Skeletal muscle satellite cell (primary cell): Measurements from ENCODE around the gene STRADB. TPM values are rescaled to one million over a fixed set of nuclear protein-coding genes. Genes with fewer than 3 reads are reported as not detected.

Experiments
- H3K27me3 ChIP-seq: 2 replicates; pipeline ENCODE4 v1.7.0; 2013; ENCODE audit warnings: low read length; ENCODE audit not compliant: control insufficient read depth, insufficient read depth
- H3K36me3 ChIP-seq: 2 replicates; pipeline ENCODE4 v1.7.0; 2013; ENCODE audit warnings: mild to moderate bottlenecking, control low read depth, low read length; ENCODE audit not compliant: insufficient read depth
- H3K4me1 ChIP-seq: 2 replicates; pipeline ENCODE4 v1.7.0; 2013; ENCODE audit warnings: low read length; ENCODE audit not compliant: control insufficient read depth, insufficient read depth
- H3K4me2 ChIP-seq: 2 replicates; pipeline ENCODE4 v1.7.0; 2013; ENCODE audit warnings: mild to moderate bottlenecking, low read length
- H3K4me3 ChIP-seq: 2 replicates; pipeline ENCODE4 v1.7.0; 2013; ENCODE audit warnings: low read length
- H3K9ac ChIP-seq: 2 replicates; pipeline ENCODE4 v1.7.0; 2013; ENCODE audit warnings: mild to moderate bottlenecking, low read depth, low read length, moderate library complexity
- H3K9me3 ChIP-seq: replicated peaks from 2 replicates; pipeline ENCODE4 v1.7.0; 2013; ENCODE audit warnings: mild to moderate bottlenecking, control low read depth, low read length
- total RNA-seq: library from RNA; depleted of rRNA; stranded (reverse); fragments of >200 nt; gene quantifications from 2 replicates; pipeline ENCODE4 v1.2.3, GENCODE V29; 2012; rRNA removed

STRADB gene
- 33.9 and 38.5 TPM in 2 replicates for total RNA-seq

GRCh38 chr2:201451292-201452057 lies at the start of gene STRADB, which contains the start of gene TRAK2:
TSS of gene STRADB (plus strand) at chr2:201451740. CDS start at chr2:201454841, 3,101 bp downstream.
TSS of gene TRAK2 (minus strand) at chr2:201451458. CDS start at chr2:201420507, 30,951 bp downstream.
- Histone ChIP-seq H3K4me2 (peak within 1 kb of the TSS; percentile 78), H3K4me1 (peaks cover 12% of the 10 kb centered on the region)

GRCh38 chr2:201401815-201402214 lies 49.7 kb upstream of the STRADB start:
- no peak overlapping the region for H3K4me2 ChIP-seq
- H3K9ac ChIP-seq = no peak overlapping the region
- H3K4me1 ChIP-seq = peaks cover 24% of the 10 kb centered on the region
- H3K4me3 ChIP-seq = no peak overlapping the region
- H3K9me3 ChIP-seq = no peaks in the 10 kb centered on the region
- H3K27me3 ChIP-seq = no peaks in the 10 kb centered on the region
- H3K36me3 ChIP-seq = peaks cover 33% of the 10 kb centered on the region

More at GRCh38 chr2:201451292-201452057, at the start of gene STRADB, which contains the start of gene TRAK2:
- no peaks in the 10 kb centered on the region for H3K27me3 ChIP-seq
- peak within 1 kb of the TSS; percentile 96 for H3K4me3 ChIP-seq
- peaks cover 13% of the 10 kb centered on the region for H3K36me3 ChIP-seq
- H3K9me3 ChIP-seq = no peaks in the 10 kb centered on the region
- peak within 1 kb of the TSS; percentile 91 for H3K9ac ChIP-seq

- Histone ChIP-seq H3K36me3 (peaks cover 25% of the 10 kb centered on the region), H3K9me3 (no peaks in the 10 kb centered on the region), H3K4me2 (no peak overlapping the region), H3K4me1 (peaks cover 31% of the 10 kb centered on the region), H3K4me3 (no peak overlapping the region), H3K9ac (no peak overlapping the region), H3K27me3 (no peaks in the 10 kb centered on the region)
Observed at GRCh38 chr2:201402651-201403562, 48.6 kb upstream of the STRADB start.

- peaks cover 18% of the 10 kb centered on the region for H3K36me3 ChIP-seq
- H3K27me3 ChIP-seq = no peaks in the 10 kb centered on the region
- no peak overlapping the region for H3K4me3 ChIP-seq
- no peak overlapping the region for H3K4me2 ChIP-seq
- H3K4me1 ChIP-seq = peaks cover 31% of the 10 kb centered on the region
- H3K9me3 ChIP-seq = no peaks in the 10 kb centered on the region
- no peak overlapping the region for H3K9ac ChIP-seq
Observed at GRCh38 chr2:201403880-201404279, 47.7 kb upstream of the STRADB start.

GRCh38 chr2:201404699-201405280 lies 46.8 kb upstream of the STRADB start:
- Histone ChIP-seq H3K9me3 (no peaks in the 10 kb centered on the region), H3K4me1 (peaks cover 31% of the 10 kb centered on the region), H3K36me3 (peaks cover 11% of the 10 kb centered on the region), H3K4me2 (no peak overlapping the region), H3K9ac (no peak overlapping the region), H3K4me3 (no peak overlapping the region), H3K27me3 (no peaks in the 10 kb centered on the region)

GRCh38 chr2:201406077-201406662 lies 45.4 kb upstream of the STRADB start:
- Histone ChIP-seq H3K27me3 (no peaks in the 10 kb centered on the region), H3K9ac (peak overlapping the region; percentile 41), H3K36me3 (peaks cover 8% of the 10 kb centered on the region), H3K9me3 (no peaks in the 10 kb centered on the region), H3K4me1 (peaks cover 33% of the 10 kb centered on the region), H3K4me2 (peak overlapping the region; percentile 51), H3K4me3 (no peak overlapping the region)

GRCh38 chr2:201407265-201407664 lies 44.3 kb upstream of the STRADB start:
- peaks cover 40% of the 10 kb centered on the region for H3K4me1 ChIP-seq
- no peaks in the 10 kb centered on the region for H3K9me3 ChIP-seq
- no peak overlapping the region for H3K4me3 ChIP-seq
- H3K36me3 ChIP-seq = peaks cover 8% of the 10 kb centered on the region
- H3K27me3 ChIP-seq = no peaks in the 10 kb centered on the region
- no peak overlapping the region for H3K4me2 ChIP-seq
- no peak overlapping the region for H3K9ac ChIP-seq

- Histone ChIP-seq H3K9ac (no peak overlapping the region), H3K27me3 (no peaks in the 10 kb centered on the region), H3K4me2 (no peak overlapping the region), H3K36me3 (peaks cover 8% of the 10 kb centered on the region), H3K9me3 (no peaks in the 10 kb centered on the region), H3K4me1 (peaks cover 42% of the 10 kb centered on the region), H3K4me3 (no peak overlapping the region)
Observed at GRCh38 chr2:201408931-201409330, 42.6 kb upstream of the STRADB start.

GRCh38 chr2:201411421-201411820 lies 40.1 kb upstream of the STRADB start:
- no peaks in the 10 kb centered on the region for H3K27me3 ChIP-seq
- H3K36me3 ChIP-seq = peaks cover 3% of the 10 kb centered on the region
- no peaks in the 10 kb centered on the region for H3K9me3 ChIP-seq
- no peak overlapping the region for H3K4me3 ChIP-seq
- no peak overlapping the region for H3K9ac ChIP-seq
- no peak overlapping the region for H3K4me2 ChIP-seq
- H3K4me1 ChIP-seq = peaks cover 49% of the 10 kb centered on the region

- H3K27me3 ChIP-seq = no peaks in the 10 kb centered on the region
- no peak overlapping the region for H3K4me3 ChIP-seq
- H3K4me1 ChIP-seq = peaks cover 39% of the 10 kb centered on the region
- no peak overlapping the region for H3K4me2 ChIP-seq
- H3K36me3 ChIP-seq = no peaks in the 10 kb centered on the region
- H3K9me3 ChIP-seq = no peaks in the 10 kb centered on the region
- H3K9ac ChIP-seq = no peak overlapping the region
Observed at GRCh38 chr2:201413143-201413542, 38.4 kb upstream of the STRADB start.

- Histone ChIP-seq H3K4me1 (peaks cover 39% of the 10 kb centered on the region), H3K4me2 (peak overlapping the region; percentile 73), H3K4me3 (peak overlapping the region; percentile 51), H3K9ac (peak overlapping the region; percentile 37), H3K36me3 (no peaks in the 10 kb centered on the region), H3K9me3 (no peaks in the 10 kb centered on the region), H3K27me3 (no peaks in the 10 kb centered on the region)
Observed at GRCh38 chr2:201413552-201413951, 38.0 kb upstream of the STRADB start.
